ENCODE measurements around the gene PCNX3.
"Not testable (repeated sequence)": the region's sequence is repeated elsewhere in the genome, so short reads cannot be mapped to it uniquely, and the experiment has no call there.

Gene PCNX3

DNA sequence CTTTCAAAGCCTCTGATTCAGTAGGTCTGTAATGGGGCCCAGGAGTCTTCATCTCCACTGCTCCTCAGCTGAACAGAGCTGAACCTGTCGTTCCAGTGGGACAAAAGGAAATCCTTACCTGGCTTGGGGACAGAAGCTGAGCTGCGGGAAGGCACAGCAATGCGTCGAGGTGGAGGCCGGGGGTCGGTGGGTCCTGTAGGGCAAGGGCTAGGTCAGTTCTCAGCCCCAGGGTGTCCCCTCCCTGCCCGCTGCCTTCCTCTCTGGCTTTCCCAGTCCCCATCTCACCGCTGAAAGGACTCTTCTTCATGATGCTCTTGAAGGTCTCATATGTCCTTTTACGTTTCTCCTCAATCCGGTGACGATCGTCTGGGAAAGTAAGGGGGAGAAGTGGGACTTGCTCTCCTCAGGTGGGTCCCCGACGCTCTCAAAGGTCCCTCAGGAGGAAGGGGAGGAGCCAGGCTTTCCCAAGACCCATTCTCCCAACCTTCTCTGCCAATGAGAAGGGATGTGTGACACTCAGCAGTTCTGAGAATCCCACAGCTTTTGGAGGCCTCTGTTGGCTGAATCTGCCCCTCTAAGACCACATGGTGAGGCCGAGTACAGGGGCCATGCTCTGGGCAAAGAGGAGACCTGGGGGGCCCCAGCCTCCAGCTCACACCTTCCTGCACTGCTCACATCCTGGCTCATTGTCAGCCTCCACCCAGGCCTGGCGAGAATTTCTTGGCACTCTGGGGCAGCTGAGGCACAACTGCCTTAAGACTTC is 40.2 kb downstream of the PCNX3 start:
- no peak for DNase-seq

DNA sequence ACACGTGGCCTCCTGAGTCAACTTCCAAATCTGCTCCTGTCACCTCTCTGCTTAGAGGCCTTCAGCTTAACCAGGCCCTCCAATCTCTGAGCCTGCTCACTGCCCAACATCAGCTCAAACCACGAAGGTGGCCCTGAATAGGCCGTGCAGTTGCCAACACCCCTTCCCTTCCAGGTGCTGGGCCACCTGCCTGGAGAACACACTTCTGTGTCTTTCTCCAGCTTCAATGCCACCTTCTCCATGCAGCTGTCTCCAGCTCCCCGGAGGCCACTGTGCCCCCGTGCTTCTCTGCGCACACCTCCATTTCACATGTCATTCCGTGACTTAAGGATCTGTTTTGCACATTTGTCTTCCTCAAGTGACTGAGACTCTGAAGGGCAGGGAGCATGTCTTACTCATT is 41.9 kb downstream of the PCNX3 start:
- no peak for DNase-seq

DNA sequence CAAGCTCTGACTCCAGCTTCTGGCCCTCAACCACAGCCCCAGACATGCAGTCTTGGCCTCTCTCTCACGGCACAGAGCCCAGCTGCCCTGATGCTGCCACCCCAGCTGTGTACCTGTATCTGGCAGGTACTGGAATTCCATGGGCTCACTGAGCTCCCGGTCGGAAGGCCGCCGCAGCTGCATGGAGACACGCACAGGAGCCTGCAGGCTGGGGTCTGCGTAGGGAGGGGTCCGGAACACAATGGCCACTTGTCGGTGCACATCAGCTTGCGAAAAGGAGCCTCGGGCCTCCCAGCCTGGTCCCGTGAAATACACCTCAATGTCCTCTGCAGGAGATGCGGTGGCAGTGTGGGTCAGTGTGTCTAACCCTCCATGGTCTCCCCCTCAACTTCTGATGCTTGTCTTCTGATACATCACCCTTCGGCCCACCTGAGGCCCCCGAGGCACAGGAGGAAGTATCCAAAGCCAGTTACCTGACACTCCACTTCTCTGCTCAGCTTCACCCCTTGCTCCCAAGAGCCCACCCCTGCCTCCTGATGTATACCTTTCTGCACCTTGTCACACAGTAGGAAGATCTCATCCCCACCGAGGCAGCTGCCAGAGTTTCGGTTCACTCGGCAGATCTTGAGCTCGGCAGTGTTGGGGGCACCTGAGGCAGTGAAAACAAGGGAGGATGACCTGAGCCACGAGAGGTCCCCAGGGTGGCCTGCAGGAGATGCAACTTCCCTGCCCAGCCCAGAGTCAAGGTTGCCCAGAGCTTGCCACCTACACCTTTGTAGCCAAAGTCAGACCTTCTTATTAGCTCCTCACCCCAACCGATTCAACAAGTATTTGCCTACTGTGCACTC is 42.8 kb downstream of the PCNX3 start:
- DNase-seq = no peak

DNA sequence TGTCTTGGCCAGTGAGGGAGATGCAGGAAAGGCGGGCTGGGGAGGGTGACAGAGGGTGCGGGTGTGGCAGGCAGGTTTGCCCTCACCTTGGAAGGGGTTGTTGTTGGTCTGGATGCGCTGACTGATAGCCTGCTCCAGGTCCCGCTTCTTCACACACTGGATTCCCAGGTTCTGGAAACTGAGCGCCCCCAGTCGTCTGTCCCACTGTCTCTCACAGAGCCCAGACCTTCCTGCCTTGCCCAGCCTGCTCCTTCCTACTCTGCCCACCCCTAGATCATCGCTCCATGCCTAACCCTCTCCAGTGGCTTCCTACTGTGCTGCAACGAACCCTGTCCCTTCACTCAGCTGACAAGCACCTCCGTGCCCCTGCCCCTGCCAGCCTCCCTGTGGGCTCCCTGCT is 44.5 kb downstream of the PCNX3 start:
- no peak for DNase-seq

DNA sequence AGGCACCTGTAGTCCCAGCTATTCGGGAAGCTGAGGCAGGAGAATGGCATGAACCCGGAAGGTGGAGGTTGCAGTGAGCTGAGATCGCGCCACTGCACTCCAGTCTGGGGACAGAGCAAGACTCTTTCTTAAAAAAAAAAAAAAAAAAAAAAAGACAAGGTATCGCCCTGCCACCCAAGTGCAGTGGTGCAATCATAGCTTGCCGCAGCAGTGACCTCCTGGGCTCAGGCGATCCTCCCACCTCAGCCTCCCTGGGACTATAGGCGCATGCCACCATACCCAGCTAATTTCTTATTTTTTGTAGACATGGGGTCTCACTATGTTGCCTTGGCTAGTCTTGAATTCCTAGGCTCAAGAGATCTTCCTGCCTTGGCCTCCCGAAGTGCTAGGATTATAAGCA is 45.3 kb downstream of the PCNX3 start:
- DNase-seq = not testable (repeated sequence)

DNA sequence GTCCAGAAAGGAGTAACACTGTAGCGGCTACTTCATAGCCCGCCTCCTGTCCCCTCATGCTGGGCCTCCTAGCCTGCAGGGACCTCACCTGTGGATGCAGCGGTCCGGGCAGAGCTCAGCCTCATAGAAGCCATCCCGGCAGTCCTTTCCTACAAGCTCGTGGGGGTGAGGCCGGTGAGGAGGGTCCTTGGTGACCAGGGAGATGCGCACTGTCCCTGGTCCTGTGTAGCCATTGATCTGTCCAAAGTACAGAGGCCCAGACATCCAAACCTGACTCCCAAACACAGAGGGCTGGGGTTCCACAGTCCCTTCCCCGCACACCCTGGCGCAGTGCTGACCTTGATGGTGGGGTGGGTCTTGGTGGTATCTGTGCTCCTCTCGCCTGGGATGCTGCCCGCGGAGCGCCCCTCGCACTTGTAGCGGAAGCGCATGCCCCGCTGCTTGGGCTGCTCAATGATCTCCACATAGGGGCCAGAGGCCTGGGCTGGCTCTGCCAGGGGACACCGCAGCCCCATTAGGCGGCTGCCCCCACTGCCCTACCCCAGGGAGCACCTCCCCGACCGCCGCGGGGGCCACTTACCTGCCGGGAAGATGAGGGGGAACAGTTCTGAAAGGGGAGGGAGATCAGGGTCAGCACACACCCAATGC is 46.1 kb downstream of the PCNX3 start:
- DNase-seq = no peak

DNA sequence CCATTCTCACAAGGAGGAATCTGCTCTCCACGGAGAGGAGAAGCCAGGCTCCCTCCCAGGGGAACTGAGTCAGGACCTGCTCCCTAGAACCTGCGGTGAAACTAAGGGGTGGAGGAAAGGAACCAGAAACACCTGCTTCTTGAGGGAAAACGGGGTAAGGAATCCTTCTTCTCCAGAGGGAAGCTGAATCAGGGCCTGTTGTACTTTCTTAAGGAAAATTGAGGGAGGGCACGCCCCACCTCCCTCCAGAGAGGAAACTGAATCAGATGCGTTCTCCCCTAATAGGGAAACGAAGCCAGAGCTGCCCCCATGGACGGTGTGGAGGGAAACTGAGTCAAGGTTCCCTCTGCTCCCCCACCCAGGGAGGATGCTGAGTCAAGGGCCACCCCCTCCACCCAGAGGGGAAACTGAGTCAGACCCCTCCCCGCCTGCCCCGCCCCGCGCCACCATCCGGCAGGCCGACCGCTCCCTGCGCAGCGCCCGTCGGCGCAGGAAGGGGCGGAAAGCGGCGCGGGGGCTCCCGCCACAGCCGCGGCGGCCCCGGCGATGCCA is 46.7 kb downstream of the PCNX3 start:
- DNase-seq = no peak

DNA sequence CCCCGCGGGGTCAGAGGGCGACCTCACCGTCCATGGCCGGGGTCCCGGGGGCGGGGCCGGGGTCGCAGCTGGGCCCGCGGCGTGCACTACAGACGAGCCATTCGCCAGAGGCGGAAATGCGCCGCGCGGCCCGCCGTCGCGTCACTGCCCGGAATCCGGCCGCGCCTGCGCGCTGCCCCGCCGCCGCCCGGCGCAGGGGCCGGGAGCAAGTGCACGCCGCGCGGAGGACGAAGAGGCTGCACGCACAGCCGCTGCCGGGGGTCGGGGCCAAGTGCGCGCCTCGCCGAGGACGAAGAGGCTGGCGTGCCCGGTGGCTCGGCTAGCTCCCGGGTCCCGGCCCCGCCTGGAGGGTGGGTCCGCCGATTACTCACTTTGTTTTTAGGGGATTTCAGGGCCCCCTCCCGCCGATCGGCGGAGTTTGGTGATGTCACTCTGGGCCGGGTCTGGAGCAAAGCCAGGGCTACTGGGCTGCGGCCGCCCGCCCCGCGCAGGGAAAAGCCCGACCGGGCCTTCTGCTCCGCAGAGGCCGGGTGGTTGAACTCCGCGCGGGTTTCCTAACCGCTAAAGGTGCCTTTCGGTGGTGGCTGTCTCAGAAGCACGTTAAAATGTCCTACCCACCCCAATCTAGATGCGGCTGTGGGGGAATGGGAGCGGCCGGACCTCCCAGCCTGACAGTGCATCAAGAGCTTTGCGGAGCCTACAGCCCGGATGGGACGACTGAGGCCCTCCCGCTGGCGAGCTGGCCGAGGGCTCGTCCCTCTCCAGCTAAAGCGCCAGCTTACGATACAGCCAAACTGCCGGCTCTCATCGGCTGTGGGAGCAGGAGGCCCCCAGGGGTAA is 47.4 kb downstream of the PCNX3 start, which contains the start of gene RELA:
TSS of gene RELA (minus strand) at position 118 of the 840 bp plus-strand sequence. CDS start at position 34, 84 bp downstream.
- peak; percentile 89 for DNase-seq

DNA sequence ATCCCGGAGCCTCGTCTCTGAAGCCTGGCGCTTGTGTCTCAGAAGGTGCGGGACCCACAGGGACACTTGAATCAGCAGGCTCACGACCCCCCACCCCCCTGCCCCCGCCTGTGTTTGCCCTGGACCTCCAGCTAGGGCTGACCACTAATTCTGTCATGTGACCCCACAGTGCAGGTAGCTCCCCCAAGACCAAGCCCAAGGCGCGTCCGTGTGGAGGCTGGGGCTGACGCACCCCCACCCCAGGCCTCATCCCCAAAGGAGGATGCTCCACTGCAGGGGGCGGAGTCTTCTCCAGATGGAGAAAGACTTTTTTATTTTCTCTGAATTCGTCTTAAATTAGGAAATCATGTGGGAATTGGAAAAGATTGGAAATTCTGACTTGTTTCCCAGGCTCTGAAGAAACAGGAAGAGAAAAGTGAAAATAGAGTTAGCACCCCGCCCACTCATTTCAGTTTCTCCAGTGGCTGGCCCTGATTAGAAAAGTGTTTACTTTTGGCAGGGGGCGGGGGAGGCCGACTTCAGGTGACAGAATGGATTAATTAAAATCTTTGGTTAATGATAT is 48.1 kb downstream of the PCNX3 start:
- no peak for DNase-seq

DNA sequence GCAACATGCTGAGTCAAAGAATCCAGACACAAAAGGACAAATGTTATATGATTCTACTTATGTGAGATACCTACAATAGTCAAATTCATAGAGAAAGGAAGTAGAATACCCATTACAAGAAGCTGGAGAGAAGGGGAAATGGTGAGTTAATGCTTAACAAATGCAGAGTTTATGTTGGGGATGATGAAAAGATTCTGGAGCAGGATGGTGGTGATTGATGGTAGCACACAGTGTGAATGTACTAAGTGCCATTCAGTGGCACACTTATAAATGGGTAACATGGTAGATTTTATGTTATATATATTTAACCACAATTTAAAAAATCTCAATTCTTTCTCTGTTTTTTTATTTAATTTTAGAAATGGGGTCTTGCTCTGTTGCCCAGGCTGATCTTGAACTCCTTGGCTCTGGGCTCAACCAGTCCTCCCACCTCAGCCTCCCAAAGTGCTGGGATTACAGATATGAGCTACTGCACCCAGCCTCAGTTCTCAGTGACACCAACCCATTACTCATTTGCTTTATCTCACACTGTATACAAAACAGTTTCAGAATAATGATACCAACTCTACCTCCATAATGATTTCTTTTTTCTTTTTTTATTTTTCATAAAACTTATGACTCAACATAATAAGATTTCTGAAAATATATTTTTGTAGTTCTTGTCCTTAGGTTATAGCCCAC is 56.7 kb downstream of the PCNX3 start:
- no peak for DNase-seq

DNA sequence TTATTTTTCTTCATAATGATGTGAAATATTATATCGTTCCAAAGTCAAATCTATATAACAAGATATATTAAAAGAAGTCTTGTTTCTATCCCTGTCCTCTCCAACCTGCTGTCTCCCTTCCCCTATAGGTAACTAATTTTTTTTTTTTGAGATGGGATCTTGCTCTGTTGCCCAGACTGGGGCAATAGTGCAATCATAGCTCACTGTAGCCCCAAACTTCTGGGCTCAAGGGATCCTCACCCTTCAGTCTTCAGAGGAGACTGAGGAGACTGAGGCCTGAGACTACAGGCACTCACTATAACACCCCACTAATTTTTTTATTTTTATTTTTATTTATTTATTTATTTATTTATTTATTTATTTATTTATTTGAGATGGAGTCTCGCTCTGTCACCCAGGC is 57.4 kb downstream of the PCNX3 start:
- DNase-seq = no peak

DNA sequence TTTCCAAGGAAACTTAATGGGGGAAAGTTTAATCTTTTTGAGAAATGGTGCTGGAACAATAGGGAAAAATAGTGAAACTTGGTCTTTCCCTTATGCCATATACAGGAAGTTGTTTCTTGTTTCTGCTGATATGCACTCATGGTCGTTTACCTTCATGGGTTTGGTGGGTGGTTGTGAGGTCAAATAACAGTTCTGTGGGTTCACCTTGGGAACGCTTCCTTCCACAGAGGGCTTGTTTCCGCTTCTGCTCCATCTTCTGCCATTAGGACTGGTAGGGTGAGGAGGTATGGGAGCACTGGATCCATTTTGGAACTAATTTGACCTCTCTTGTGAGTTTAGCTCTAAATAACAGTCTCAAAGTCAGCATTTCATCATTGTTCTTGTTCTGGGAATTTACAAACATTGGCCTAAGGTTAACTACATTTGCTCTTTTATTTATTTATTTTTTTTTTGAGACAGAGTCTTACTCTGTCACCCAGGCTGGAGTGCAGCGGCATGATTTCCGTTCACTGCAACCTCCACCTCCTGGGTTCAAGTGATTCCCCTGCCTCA is 64.7 kb downstream of the PCNX3 start:
- no peak for DNase-seq

DNA sequence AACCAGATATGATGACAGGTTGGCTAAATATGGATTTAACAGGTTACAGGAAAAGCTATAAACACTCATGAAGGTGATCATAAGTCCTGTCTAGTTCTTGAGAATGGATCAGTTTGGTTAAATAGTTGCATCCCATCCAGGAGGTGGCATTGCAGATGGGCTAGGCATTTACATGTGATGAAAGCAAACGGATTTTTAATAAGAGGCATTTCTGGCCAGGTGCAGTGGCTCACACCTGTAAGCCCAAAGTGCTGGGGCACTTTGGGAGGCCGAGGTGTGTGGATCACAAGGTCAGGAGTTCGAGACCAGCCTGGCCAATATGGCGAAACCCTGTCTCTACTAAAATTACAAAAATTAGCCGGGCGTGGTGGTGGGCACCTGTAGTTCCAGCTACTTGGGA is 67.9 kb downstream of the PCNX3 start:
- DNase-seq = not testable (repeated sequence)

DNA sequence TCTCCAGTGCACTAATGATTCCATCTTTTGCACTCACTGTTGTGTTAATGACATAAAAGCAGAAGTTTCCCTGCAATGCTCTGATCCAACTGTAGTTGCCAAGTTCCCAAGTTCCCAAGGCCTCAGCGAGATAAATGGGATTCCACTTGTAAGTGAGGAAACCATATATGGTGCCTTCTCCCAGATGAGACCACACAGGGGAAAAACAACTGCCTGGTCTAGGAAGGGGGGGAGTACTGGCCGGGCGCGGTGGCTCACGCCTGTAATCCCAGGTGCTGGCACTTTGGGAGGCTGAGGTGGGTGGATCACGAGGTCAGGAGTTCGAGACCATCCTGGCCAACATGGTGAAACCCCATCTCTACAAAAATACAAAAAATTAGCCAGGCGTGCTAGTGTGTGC is 70.4 kb downstream of the PCNX3 start:
- no peak for DNase-seq

Measured in NCI-H510A (cell line).